Measurements from ENCODE around the gene KCNJ10.

The KCNJ10 gene

GRCh38 chr1:160094291-160094625 is 24.3 kb upstream of the KCNJ10 start:
- peaks cover 9% of the 10 kb centered on the region for H3K4me1 ChIP-seq (ENCODE audit: insufficient read depth, poor library complexity, severe bottlenecking)
- no peak overlapping the region for H3K4me3 ChIP-seq (ENCODE audit: severe bottlenecking)
- no peaks in the 10 kb centered on the region for H3K9me3 ChIP-seq (ENCODE audit: severe bottlenecking)
- ATAC-seq (ENCODE audit: low read depth) (no peak), DNase-seq (ENCODE audit: low spot score) (no peak)
- H3K36me3 ChIP-seq (ENCODE audit: low read depth), result no peaks in the 10 kb centered on the region
- no peak overlapping the region for H3K27ac ChIP-seq (ENCODE audit: poor library complexity, severe bottlenecking)
- no peaks in the 10 kb centered on the region for H3K27me3 ChIP-seq (ENCODE audit: insufficient read depth, poor library complexity, severe bottlenecking)
- TF ChIP-seq CTCF (IDR thresholded peaks at IDR 0.05; ENCODE audit: poor library complexity, severe bottlenecking), result no peak

GRCh38 chr1:160093624-160094290 is 23.8 kb upstream of the KCNJ10 start:
- TF ChIP-seq CTCF (IDR thresholded peaks at IDR 0.05; ENCODE audit: poor library complexity, severe bottlenecking), result no peak
- no peaks in the 10 kb centered on the region for H3K27me3 ChIP-seq (ENCODE audit: insufficient read depth, poor library complexity, severe bottlenecking)
- H3K27ac ChIP-seq (ENCODE audit: poor library complexity, severe bottlenecking), result no peak overlapping the region
- no peaks in the 10 kb centered on the region for H3K36me3 ChIP-seq (ENCODE audit: low read depth)
- DNase-seq (ENCODE audit: low spot score), result no peak
- ATAC-seq (ENCODE audit: low read depth), result no peak
- H3K4me3 ChIP-seq (ENCODE audit: severe bottlenecking), result no peak overlapping the region
- no peaks in the 10 kb centered on the region for H3K9me3 ChIP-seq (ENCODE audit: severe bottlenecking)
- peaks cover 9% of the 10 kb centered on the region for H3K4me1 ChIP-seq (ENCODE audit: insufficient read depth, poor library complexity, severe bottlenecking)

- Histone ChIP-seq H3K27ac (ENCODE audit: poor library complexity, severe bottlenecking) (no peak overlapping the region), H3K4me1 (ENCODE audit: insufficient read depth, poor library complexity, severe bottlenecking) (peaks cover 9% of the 10 kb centered on the region), H3K27me3 (ENCODE audit: insufficient read depth, poor library complexity, severe bottlenecking) (no peaks in the 10 kb centered on the region), H3K36me3 (ENCODE audit: low read depth) (no peaks in the 10 kb centered on the region), H3K4me3 (ENCODE audit: severe bottlenecking) (no peak overlapping the region), H3K9me3 (ENCODE audit: severe bottlenecking) (no peaks in the 10 kb centered on the region)
- ATAC-seq (ENCODE audit: low read depth), result no peak
- no peak for DNase-seq (ENCODE audit: low spot score)
- TF ChIP-seq CTCF (IDR thresholded peaks at IDR 0.05; ENCODE audit: poor library complexity, severe bottlenecking), result no peak
Observed at GRCh38 chr1:160093069-160093395, 23.1 kb upstream of the KCNJ10 start.

GRCh38 chr1:160092366-160093068 is 22.6 kb upstream of the KCNJ10 start:
- H3K4me3 ChIP-seq (ENCODE audit: severe bottlenecking), result no peak overlapping the region
- no peak for ATAC-seq (ENCODE audit: low read depth)
- no peak for DNase-seq (ENCODE audit: low spot score)
- H3K27me3 ChIP-seq (ENCODE audit: insufficient read depth, poor library complexity, severe bottlenecking), result no peaks in the 10 kb centered on the region
- H3K27ac ChIP-seq (ENCODE audit: poor library complexity, severe bottlenecking), result no peak overlapping the region
- no peak for TF ChIP-seq CTCF (IDR thresholded peaks at IDR 0.05; ENCODE audit: poor library complexity, severe bottlenecking)
- H3K4me1 ChIP-seq (ENCODE audit: insufficient read depth, poor library complexity, severe bottlenecking), result peaks cover 8% of the 10 kb centered on the region
- no peaks in the 10 kb centered on the region for H3K36me3 ChIP-seq (ENCODE audit: low read depth)
- H3K9me3 ChIP-seq (ENCODE audit: severe bottlenecking), result no peaks in the 10 kb centered on the region

- Histone ChIP-seq H3K27ac (ENCODE audit: poor library complexity, severe bottlenecking) (no peak overlapping the region), H3K4me3 (ENCODE audit: severe bottlenecking) (no peak overlapping the region), H3K36me3 (ENCODE audit: low read depth) (no peaks in the 10 kb centered on the region), H3K9me3 (ENCODE audit: severe bottlenecking) (no peaks in the 10 kb centered on the region), H3K4me1 (ENCODE audit: insufficient read depth, poor library complexity, severe bottlenecking) (no peaks in the 10 kb centered on the region), H3K27me3 (ENCODE audit: insufficient read depth, poor library complexity, severe bottlenecking) (no peaks in the 10 kb centered on the region)
- no peak for DNase-seq (ENCODE audit: low spot score)
- TF ChIP-seq CTCF (IDR thresholded peaks at IDR 0.05; ENCODE audit: poor library complexity, severe bottlenecking), result no peak
- no peak for ATAC-seq (ENCODE audit: low read depth)
Observed at GRCh38 chr1:160091666-160092223, 21.8 kb upstream of the KCNJ10 start.

Measured in RWPE2 (cell line).